WI38 (cell line): ENCODE results near the gene OMA1.

Experiments
- H3K4me3 ChIP-seq: 2 replicates; pipeline ENCODE4 v1.5.1; 2011; ENCODE audit warnings: low read depth, mild to moderate bottlenecking, control low read depth, low read length
- TF ChIP-seq, protein P1 (sequence below): IDR thresholded peaks from 2 replicates; pipeline ENCODE4 v1.5.1; 2012; ENCODE audit warnings: low read depth, mild to moderate bottlenecking, control low read depth, low read length

OMA1 gene

DNA sequence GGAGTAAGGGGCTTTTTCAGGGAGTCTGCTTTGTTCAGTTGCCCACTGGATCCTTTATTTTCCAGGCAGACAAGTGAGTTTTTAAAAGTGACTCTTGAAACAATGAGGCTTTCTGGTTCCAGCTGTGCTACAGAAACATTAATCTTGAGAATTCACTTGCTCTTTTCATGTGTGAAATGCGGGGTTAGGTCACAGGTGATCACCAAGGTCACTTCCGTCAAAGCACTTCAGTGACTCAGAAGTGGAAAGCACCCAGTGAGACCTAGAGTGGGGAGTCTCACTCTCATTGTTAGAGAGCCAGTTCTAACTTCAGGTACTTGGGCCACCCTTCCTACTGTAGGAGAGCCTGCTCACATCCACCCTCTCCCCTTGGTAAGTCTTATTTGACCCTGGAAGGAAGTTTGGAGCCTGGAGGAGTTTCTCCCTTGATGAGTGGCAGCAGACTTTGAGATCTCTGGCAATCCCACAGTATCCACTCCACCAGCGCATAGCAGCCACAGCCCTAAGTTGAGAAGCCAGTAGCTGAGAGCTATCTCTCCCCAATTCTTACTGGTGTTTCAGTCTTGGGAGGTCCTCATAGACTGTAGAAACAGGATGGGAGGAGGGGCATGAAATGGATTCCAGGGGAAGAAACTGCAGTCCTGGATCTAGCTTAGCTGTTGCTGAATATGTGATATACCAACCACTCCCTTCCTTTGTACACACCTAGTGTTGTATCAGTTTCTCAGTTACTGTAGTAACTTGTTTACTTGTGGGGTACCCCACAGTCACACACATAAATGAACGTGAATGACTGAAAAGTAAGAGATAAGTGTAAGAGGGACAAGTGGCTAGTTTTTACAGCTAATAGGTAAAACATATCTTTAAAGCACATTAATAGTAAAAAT lies 27.4 kb upstream of the OMA1 start:
- no peak overlapping the region for H3K4me3 ChIP-seq
- TF ChIP-seq, protein P1, sequence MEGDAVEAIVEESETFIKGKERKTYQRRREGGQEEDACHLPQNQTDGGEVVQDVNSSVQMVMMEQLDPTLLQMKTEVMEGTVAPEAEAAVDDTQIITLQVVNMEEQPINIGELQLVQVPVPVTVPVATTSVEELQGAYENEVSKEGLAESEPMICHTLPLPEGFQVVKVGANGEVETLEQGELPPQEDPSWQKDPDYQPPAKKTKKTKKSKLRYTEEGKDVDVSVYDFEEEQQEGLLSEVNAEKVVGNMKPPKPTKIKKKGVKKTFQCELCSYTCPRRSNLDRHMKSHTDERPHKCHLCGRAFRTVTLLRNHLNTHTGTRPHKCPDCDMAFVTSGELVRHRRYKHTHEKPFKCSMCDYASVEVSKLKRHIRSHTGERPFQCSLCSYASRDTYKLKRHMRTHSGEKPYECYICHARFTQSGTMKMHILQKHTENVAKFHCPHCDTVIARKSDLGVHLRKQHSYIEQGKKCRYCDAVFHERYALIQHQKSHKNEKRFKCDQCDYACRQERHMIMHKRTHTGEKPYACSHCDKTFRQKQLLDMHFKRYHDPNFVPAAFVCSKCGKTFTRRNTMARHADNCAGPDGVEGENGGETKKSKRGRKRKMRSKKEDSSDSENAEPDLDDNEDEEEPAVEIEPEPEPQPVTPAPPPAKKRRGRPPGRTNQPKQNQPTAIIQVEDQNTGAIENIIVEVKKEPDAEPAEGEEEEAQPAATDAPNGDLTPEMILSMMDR: no peak

DNA sequence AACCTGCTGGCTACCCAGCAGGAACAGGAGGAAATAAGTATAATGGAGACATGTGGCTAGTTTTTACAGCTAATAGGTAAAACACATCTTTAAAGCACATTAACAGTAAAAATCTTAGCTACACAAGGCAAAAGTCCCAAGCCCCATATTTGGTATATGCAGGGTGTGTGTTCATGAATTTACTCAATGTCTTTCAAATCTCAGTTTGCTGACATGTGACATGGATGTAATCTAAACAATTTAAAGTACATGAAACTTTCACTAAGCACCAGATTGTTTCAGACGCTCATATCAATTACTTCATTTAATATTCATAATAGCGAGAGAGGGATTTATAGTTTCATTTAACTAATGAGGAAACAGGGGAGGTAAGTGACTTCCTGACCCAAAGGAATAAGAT lies 26.6 kb upstream of the OMA1 start:
- TF ChIP-seq, protein P1: no peak
- H3K4me3 ChIP-seq: no peak overlapping the region

DNA sequence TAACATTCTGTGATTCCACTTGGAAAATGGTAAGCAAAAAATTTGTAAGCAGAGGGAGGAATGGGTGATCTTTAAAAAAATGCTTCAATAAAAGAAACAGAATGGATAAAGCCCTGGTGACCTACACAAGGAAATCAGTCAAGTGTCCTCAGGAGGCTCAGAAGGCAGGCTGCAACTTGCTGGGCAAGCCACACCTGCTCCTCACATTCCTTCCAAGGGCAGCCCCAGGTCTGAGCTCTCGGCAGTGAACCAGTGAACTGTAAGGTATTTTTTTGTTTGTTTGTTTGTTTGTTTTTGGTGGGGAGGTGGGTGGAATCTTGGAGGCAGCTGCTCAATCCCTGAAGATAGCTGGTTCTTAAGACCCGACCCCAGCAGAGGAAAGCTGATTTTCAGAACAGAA lies 26.2 kb upstream of the OMA1 start:
- H3K4me3 ChIP-seq: no peak overlapping the region
- TF ChIP-seq, protein P1: no peak

DNA sequence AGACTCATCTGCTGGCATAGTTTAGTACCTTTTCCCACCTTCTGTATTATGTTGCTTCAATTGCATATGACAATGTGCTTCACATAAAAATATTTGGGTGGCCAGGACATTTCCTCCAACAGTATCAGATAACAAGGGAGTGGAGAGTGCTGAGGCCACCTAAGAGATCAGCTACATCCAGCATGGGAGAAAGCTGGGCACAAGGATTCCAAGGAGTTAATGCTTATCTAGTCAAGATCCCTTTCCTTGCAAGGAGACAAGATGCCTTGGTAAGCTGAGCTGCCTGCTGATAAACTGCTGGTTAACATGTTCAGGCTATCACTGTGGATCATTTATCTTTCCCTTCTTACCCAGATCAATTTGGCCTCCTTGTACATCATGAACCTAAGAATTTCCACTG lies 25.1 kb upstream of the OMA1 start:
- H3K4me3 ChIP-seq: no peak overlapping the region
- TF ChIP-seq, protein P1: no peak

DNA sequence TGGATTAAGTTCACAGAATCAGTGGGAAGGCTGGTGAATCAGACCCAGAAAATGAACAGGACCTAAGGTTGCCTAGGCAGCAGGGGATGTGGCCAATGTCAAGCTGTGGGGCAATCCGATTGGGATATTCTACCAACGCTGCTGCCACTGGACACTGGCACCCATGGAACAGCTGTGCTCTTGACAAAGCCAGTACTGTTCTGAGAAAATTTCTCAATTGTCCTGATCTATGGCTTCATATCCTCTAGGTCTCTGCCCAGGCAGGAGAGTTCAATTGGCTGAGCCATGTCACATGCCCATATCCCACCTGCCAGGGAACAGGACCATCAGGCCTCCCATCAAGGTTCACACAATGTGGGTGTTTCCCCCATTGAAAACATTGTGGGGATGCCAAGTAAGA lies 24.3 kb upstream of the OMA1 start:
- H3K4me3 ChIP-seq: no peak overlapping the region
- TF ChIP-seq, protein P1: no peak

DNA sequence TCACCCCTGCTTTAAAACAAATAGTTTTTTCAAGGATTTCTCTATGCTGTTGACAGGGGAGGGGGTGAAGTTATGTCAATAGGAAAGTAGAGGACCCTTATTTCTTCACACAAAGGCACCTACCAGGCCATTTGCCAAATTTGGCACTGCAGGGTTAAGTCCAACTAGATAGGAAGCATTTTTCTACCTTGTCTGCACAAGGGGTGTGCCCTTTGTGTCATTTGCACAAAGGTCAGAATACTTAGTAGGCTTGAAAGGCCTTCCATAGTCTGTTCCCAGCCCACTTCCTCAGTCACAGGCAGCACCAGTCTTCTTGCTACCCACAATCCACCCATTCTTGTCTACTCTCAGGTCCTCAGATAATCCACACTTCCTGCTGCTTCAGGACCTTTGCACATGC lies 23.6 kb upstream of the OMA1 start:
- TF ChIP-seq, protein P1: no peak
- no peak overlapping the region for H3K4me3 ChIP-seq

DNA sequence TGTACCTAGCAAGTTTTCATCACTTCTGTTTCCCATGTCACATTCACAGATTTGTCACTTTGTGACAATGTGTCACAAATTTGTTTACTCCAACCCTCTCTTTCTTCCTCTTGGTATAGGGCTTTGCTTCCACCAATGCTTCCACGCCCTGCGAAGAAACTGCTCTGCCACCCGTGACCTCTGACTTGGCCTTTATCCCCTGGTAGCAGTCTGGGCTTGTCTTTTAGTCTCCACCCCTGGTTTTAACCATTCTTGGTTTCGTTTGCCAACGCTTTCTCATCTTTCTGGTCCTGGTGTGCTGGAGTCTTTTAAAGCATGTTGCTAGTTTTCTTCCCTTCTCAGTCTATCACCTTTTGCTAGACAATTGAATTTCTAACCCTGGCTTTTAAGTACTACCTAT lies 22.4 kb upstream of the OMA1 start:
- no peak overlapping the region for H3K4me3 ChIP-seq
- TF ChIP-seq, protein P1: no peak
